ENCODE measurements around the gene SYNDIG1.

The SYNDIG1 gene

DNA sequence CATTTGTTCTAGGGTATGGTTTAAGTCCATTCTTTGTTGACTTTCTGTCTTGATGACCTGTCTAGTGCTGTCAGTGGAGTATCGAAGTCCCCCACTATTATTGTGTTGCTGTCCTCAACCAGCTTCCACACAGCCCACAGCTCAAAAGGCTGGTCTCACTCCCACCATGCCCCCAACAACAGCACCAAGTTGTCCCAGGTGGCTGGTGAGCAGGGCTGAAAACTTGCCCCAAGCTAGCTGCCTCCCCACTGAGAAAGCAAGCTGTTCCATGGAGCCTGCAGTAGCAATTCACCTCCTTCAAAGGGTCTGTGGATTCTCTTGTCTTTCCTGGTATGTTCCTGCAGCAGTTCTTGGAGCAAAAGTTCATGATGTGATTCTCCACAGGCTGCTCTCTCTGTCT is 221.0 kb downstream of the SYNDIG1 start:
- no peak overlapping the region for H3K9ac ChIP-seq (ENCODE audit: low read length)
- no peaks in the 10 kb centered on the region for H3K9me3 ChIP-seq (ENCODE audit: low read length)
- peaks cover 11% of the 10 kb centered on the region for H3K4me1 ChIP-seq (ENCODE audit: insufficient read depth, low read length)
- no peaks in the 10 kb centered on the region for H3K36me3 ChIP-seq (ENCODE audit: insufficient read depth, low read length)
- no peak overlapping the region for H3K27ac ChIP-seq (ENCODE audit: low read depth, low read length)
- H3K4me3 ChIP-seq (ENCODE audit: low read depth in 1 of 2, low read length in 2 of 2), result no peak overlapping the region
- H3K27me3 ChIP-seq (ENCODE audit: control insufficient read depth in 1 of 2, insufficient read depth in 2 of 2, low read length in 2 of 2), result no peaks in the 10 kb centered on the region

DNA sequence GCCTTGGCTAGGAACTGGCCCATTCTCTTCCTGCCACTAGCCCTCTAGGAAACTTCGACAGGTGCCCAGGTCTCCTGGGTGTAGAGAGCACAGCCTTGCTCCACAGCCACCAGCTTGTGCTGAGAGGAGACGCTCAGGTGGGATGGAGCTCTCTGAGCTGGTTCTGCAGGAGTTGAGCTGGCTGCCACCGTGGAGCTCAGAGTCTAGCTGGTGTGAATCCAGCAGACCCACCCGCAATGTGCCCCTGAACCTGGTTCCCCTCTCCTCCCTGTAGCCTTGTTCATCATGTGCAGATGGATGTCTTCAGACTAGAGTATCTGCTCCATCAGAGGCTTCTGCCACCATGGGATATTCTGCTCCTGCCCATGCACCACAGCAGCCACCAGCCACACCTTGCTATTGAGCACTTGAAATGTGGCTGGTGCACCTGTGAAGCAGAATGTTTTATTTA is 222.5 kb downstream of the SYNDIG1 start:
- no peak overlapping the region for H3K4me3 ChIP-seq (ENCODE audit: low read depth in 1 of 2, low read length in 2 of 2)
- no peaks in the 10 kb centered on the region for H3K36me3 ChIP-seq (ENCODE audit: insufficient read depth, low read length)
- H3K27me3 ChIP-seq (ENCODE audit: control insufficient read depth in 1 of 2, insufficient read depth in 2 of 2, low read length in 2 of 2), result no peaks in the 10 kb centered on the region
- no peak overlapping the region for H3K27ac ChIP-seq (ENCODE audit: low read depth, low read length)
- H3K9ac ChIP-seq (ENCODE audit: low read length), result no peak overlapping the region
- no peaks in the 10 kb centered on the region for H3K9me3 ChIP-seq (ENCODE audit: low read length)
- H3K4me1 ChIP-seq (ENCODE audit: insufficient read depth, low read length), result peaks cover 11% of the 10 kb centered on the region

DNA sequence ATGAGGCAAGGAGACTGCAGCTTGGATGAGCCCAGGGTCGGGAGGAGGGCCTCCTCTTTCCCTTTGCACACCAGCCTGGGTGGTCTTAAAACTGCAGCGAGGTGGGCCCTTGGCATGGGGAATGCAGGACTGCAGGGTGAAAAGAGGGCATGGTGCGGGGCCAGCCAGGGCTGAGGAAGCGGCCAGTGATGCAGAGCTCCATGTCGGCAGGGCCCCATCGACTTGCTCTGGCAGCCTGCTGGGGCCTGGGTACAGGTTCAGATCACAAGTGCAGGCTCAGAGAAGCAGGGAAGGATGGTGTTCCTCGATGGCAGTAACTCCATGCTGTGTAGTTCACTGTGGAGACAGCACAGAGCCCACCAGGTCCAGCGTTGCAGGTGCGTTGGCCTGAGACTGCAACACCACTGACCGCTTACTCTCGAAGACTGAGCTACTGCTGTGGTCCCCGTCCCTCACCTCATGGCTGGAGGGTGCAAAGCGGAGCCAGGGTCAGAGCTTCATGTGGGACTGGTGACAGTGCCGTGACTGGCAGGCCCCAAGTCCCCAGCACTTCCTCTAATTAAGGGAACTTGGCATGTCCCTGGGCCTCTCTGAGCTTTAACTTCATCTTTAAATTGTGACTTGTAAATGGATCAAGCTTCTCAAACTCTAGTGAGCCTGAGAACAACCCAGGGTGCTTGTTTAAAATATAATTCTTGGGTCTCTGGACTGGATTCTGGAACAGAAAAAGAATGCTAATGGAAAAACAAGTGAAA is 223.2 kb downstream of the SYNDIG1 start:
- no peaks in the 10 kb centered on the region for H3K9me3 ChIP-seq (ENCODE audit: low read length)
- no peak overlapping the region for H3K27ac ChIP-seq (ENCODE audit: low read depth, low read length)

GRCh38 chr20:24693466-24694156 is 224.2 kb downstream of the SYNDIG1 start:
- Histone ChIP-seq H3K9me3 (ENCODE audit: low read length) (no peaks in the 10 kb centered on the region), H3K27me3 (ENCODE audit: control insufficient read depth in 1 of 2, insufficient read depth in 2 of 2, low read length in 2 of 2) (no peaks in the 10 kb centered on the region), H3K4me3 (ENCODE audit: low read depth in 1 of 2, low read length in 2 of 2) (no peak overlapping the region), H3K4me1 (ENCODE audit: insufficient read depth, low read length) (peaks cover 11% of the 10 kb centered on the region), H3K27ac (ENCODE audit: low read depth, low read length) (no peak overlapping the region), H3K36me3 (ENCODE audit: insufficient read depth, low read length) (no peaks in the 10 kb centered on the region), H3K9ac (ENCODE audit: low read length) (no peak overlapping the region)

More for the DNA sequence above, 223.2 kb downstream of the SYNDIG1 start:
- H3K4me1 ChIP-seq (ENCODE audit: insufficient read depth, low read length), result peaks cover 11% of the 10 kb centered on the region
- no peak overlapping the region for H3K9ac ChIP-seq (ENCODE audit: low read length)
- H3K27me3 ChIP-seq (ENCODE audit: control insufficient read depth in 1 of 2, insufficient read depth in 2 of 2, low read length in 2 of 2), result no peaks in the 10 kb centered on the region
- H3K4me3 ChIP-seq (ENCODE audit: low read depth in 1 of 2, low read length in 2 of 2), result no peak overlapping the region
- no peaks in the 10 kb centered on the region for H3K36me3 ChIP-seq (ENCODE audit: insufficient read depth, low read length)

DNA sequence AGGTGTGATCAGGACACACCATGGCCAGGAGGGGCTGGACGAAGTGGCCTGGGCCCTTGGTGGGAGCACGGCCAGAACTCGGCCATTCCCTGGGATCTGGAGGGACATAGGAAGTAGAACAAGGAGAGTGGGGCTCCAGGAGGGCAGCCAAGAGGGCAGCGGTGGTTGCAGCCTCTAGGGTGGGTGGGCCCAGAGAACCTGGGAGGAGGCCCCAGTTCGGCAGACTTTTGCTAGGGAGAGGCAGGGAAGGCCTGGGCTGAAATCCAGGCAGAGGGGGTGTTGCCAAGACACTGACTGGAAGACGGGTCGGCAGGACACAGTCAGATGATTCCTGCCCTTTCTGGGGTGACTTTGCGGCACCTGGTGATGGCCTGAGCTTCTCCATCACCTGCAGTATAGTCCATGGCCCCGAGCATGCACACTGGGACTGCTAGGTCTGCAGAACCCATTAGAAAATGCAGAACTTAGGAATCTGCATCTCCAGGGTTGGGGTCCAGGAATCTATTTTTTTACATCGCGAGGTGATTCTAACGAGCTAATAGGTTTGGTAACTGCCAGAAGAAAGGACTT is 224.8 kb downstream of the SYNDIG1 start:
- no peaks in the 10 kb centered on the region for H3K27me3 ChIP-seq (ENCODE audit: control insufficient read depth in 1 of 2, insufficient read depth in 2 of 2, low read length in 2 of 2)
- no peak overlapping the region for H3K4me3 ChIP-seq (ENCODE audit: low read depth in 1 of 2, low read length in 2 of 2)

DNA sequence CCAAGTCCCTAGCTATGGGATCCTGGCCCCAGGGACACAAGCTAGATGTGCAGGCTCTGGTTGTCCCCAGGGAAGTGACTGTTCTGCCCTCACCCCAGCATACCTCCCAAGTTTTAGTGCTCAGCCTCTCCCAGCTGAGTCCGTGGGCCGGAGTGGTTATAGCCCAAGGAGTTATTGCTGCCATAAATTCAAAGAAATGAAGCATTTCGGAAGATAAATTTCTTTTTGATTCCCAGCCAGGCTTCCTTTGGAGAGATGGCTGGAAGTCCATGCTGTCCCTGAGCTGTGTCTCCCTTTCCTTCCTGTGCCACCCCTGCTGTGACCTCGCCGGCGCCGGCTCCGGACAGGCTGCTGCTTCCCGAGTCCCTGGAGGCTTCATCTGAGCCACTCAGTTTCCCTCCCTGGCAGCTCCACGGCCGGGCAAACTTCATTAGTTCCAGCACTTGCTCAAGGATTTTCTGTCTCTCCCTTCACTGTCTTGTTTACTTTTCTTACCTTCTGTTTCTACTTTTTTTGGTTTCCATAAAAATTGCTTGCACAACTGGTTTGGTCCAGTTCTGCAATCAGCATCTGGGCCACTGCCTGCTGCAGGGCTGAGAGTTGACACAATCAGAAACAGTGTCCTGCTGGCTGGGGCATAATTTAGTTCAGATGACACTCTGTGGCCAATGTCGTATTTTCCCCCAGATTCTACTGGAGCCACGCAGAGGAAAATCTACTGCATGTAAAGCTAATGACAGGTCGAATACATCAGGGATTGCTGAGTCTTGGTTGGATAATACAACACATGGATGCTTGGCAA is 225.5 kb downstream of the SYNDIG1 start:
- Histone ChIP-seq H3K4me3 (ENCODE audit: low read depth in 1 of 2, low read length in 2 of 2) (no peak overlapping the region), H3K4me1 (ENCODE audit: insufficient read depth, low read length) (peaks cover 11% of the 10 kb centered on the region), H3K9me3 (ENCODE audit: low read length) (no peaks in the 10 kb centered on the region), H3K27me3 (ENCODE audit: control insufficient read depth in 1 of 2, insufficient read depth in 2 of 2, low read length in 2 of 2) (no peaks in the 10 kb centered on the region), H3K9ac (ENCODE audit: low read length) (no peak overlapping the region), H3K27ac (ENCODE audit: low read depth, low read length) (no peak overlapping the region), H3K36me3 (ENCODE audit: insufficient read depth, low read length) (no peaks in the 10 kb centered on the region)

More for the DNA sequence above, 224.8 kb downstream of the SYNDIG1 start:
- Histone ChIP-seq H3K9ac (ENCODE audit: low read length) (no peak overlapping the region), H3K9me3 (ENCODE audit: low read length) (no peaks in the 10 kb centered on the region), H3K27ac (ENCODE audit: low read depth, low read length) (no peak overlapping the region), H3K36me3 (ENCODE audit: insufficient read depth, low read length) (no peaks in the 10 kb centered on the region), H3K4me1 (ENCODE audit: insufficient read depth, low read length) (peaks cover 11% of the 10 kb centered on the region)

- Histone ChIP-seq H3K4me3 (ENCODE audit: low read depth in 1 of 2, low read length in 2 of 2) (no peak overlapping the region), H3K27ac (ENCODE audit: low read depth, low read length) (no peak overlapping the region), H3K36me3 (ENCODE audit: insufficient read depth, low read length) (no peaks in the 10 kb centered on the region), H3K9me3 (ENCODE audit: low read length) (no peaks in the 10 kb centered on the region), H3K9ac (ENCODE audit: low read length) (no peak overlapping the region), H3K4me1 (ENCODE audit: insufficient read depth, low read length) (peaks cover 11% of the 10 kb centered on the region), H3K27me3 (ENCODE audit: control insufficient read depth in 1 of 2, insufficient read depth in 2 of 2, low read length in 2 of 2) (no peaks in the 10 kb centered on the region)
Measured at GRCh38 chr20:24695529-24696225, 226.2 kb downstream of the SYNDIG1 start.

GRCh38 chr20:24696396-24696795 is 227.0 kb downstream of the SYNDIG1 start:
- H3K27ac ChIP-seq (ENCODE audit: low read depth, low read length), result no peak overlapping the region
- no peaks in the 10 kb centered on the region for H3K36me3 ChIP-seq (ENCODE audit: insufficient read depth, low read length)
- H3K27me3 ChIP-seq (ENCODE audit: control insufficient read depth in 1 of 2, insufficient read depth in 2 of 2, low read length in 2 of 2), result no peaks in the 10 kb centered on the region
- peaks cover 11% of the 10 kb centered on the region for H3K4me1 ChIP-seq (ENCODE audit: insufficient read depth, low read length)
- no peak overlapping the region for H3K9ac ChIP-seq (ENCODE audit: low read length)
- no peak overlapping the region for H3K4me3 ChIP-seq (ENCODE audit: low read depth in 1 of 2, low read length in 2 of 2)
- no peaks in the 10 kb centered on the region for H3K9me3 ChIP-seq (ENCODE audit: low read length)

DNA sequence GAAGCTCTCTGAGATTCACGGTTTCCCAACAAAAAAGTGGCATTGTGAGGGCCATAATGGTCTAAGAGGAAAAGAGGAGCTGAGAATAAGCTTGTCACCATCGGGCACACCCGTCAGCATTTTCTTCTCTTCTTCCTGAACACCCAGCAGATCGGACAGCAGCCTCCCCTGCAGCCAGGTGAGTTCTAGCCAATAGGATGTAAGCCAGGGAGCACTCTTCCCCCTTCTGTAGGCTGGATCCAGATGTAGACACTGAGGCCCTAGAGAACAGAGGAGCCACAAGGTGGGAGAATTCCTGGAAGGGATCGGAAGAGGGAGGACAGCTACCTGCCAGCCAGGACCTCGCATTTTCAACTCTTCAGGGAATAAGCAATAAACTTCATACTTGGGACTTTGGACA is 228.0 kb downstream of the SYNDIG1 start:
- Histone ChIP-seq H3K4me3 (ENCODE audit: low read depth in 1 of 2, low read length in 2 of 2) (no peak overlapping the region), H3K9me3 (ENCODE audit: low read length) (no peaks in the 10 kb centered on the region), H3K36me3 (ENCODE audit: insufficient read depth, low read length) (no peaks in the 10 kb centered on the region), H3K9ac (ENCODE audit: low read length) (no peak overlapping the region), H3K27me3 (ENCODE audit: control insufficient read depth in 1 of 2, insufficient read depth in 2 of 2, low read length in 2 of 2) (no peaks in the 10 kb centered on the region), H3K27ac (ENCODE audit: low read depth, low read length) (no peak overlapping the region), H3K4me1 (ENCODE audit: insufficient read depth, low read length) (peaks cover 11% of the 10 kb centered on the region)

GRCh38 chr20:24698189-24698588 is 228.8 kb downstream of the SYNDIG1 start:
- Histone ChIP-seq H3K4me1 (ENCODE audit: insufficient read depth, low read length) (peaks cover 11% of the 10 kb centered on the region), H3K36me3 (ENCODE audit: insufficient read depth, low read length) (no peaks in the 10 kb centered on the region), H3K9ac (ENCODE audit: low read length) (no peak overlapping the region), H3K27ac (ENCODE audit: low read depth, low read length) (no peak overlapping the region), H3K9me3 (ENCODE audit: low read length) (no peaks in the 10 kb centered on the region), H3K4me3 (ENCODE audit: low read depth in 1 of 2, low read length in 2 of 2) (no peak overlapping the region), H3K27me3 (ENCODE audit: control insufficient read depth in 1 of 2, insufficient read depth in 2 of 2, low read length in 2 of 2) (no peaks in the 10 kb centered on the region)
